Activated naive CD8-positive, alpha-beta T cell treated with anti-CD3 and anti-CD28 coated beads for 36 hours (primary cell): ENCODE results near the gene ASXL1. TPM values are rescaled to one million over a fixed set of nuclear protein-coding genes. Genes with fewer than 3 reads are reported as not detected.

ENCODE experiments used
- DNase-seq: peaks from one replicate; pipeline ENCODE4 v3.0.0; 2021
- H3K27ac Mint-ChIP-seq: one replicate; pipeline ENCODE4 v1.8.0; 2022; ENCODE audit warnings: mild to moderate bottlenecking, moderate library complexity, mixed read lengths
- H3K27me3 Mint-ChIP-seq: one replicate; pipeline ENCODE4 v1.8.0; 2022; ENCODE audit warnings: mild to moderate bottlenecking, mixed read lengths
- H3K36me3 Mint-ChIP-seq: one replicate; pipeline ENCODE4 v1.8.0; 2021; ENCODE audit warnings: mild to moderate bottlenecking, mixed read lengths
- H3K4me1 Mint-ChIP-seq: one replicate; pipeline ENCODE4 v1.8.0; 2021; ENCODE audit warnings: mixed read lengths
- H3K4me3 Mint-ChIP-seq: one replicate; pipeline ENCODE4 v1.8.0; 2022; ENCODE audit warnings: mild to moderate bottlenecking, moderate library complexity, mixed read lengths
- H3K9me3 Mint-ChIP-seq: one replicate; pipeline ENCODE4 v1.8.0; 2022; ENCODE audit warnings: mixed read lengths
- total RNA-seq, 2 experiments: library from RNA; stranded (reverse); gene quantifications; one replicate each; pipeline ENCODE4 v1.2.3, GENCODE V29; 2021

The ASXL1 gene
- total RNA-seq, 2 experiments from 2014 or later, result 97.5 to 100 TPM

GRCh38 chr20:32443386-32443974, 85.3 kb downstream of the ASXL1 start:
- Mint-ChIP-seq H3K27me3 (no peaks in the 10 kb centered on the region), H3K27ac (peak overlapping the region; percentile 73), H3K4me3 (no peak overlapping the region), H3K36me3 (peaks cover 24% of the 10 kb centered on the region), H3K9me3 (no peaks in the 10 kb centered on the region), H3K4me1 (peaks cover 44% of the 10 kb centered on the region)
- no peak for DNase-seq

- no peak for DNase-seq
- no peaks in the 10 kb centered on the region for H3K9me3 Mint-ChIP-seq
- H3K36me3 Mint-ChIP-seq, result peaks cover 17% of the 10 kb centered on the region
- H3K4me3 Mint-ChIP-seq, result no peak overlapping the region
- H3K27ac Mint-ChIP-seq, result peak overlapping the region; percentile 52
- peaks cover 32% of the 10 kb centered on the region for H3K4me1 Mint-ChIP-seq
- H3K27me3 Mint-ChIP-seq, result no peaks in the 10 kb centered on the region
Observed at GRCh38 chr20:32444474-32445220, 86.5 kb downstream of the ASXL1 start.

GRCh38 chr20:32445539-32446273, 87.6 kb downstream of the ASXL1 start:
- Mint-ChIP-seq H3K4me3 (no peak overlapping the region), H3K36me3 (peaks cover 9% of the 10 kb centered on the region), H3K9me3 (no peaks in the 10 kb centered on the region), H3K27ac (peak overlapping the region; percentile 52), H3K27me3 (no peaks in the 10 kb centered on the region), H3K4me1 (peaks cover 28% of the 10 kb centered on the region)
- DNase-seq, result no peak

GRCh38 chr20:32446301-32447100, 88.4 kb downstream of the ASXL1 start:
- no peak overlapping the region for H3K4me3 Mint-ChIP-seq
- DNase-seq, result no peak
- H3K9me3 Mint-ChIP-seq, result no peaks in the 10 kb centered on the region

GRCh38 chr20:32447136-32448027, 89.3 kb downstream of the ASXL1 start:
- Mint-ChIP-seq H3K27ac (no peak overlapping the region), H3K4me3 (no peak overlapping the region), H3K4me1 (peaks cover 27% of the 10 kb centered on the region), H3K9me3 (no peaks in the 10 kb centered on the region), H3K27me3 (no peaks in the 10 kb centered on the region), H3K36me3 (peaks cover 9% of the 10 kb centered on the region)
- no peak for DNase-seq

More at GRCh38 chr20:32446301-32447100, 88.4 kb downstream of the ASXL1 start:
- Mint-ChIP-seq H3K36me3 (peaks cover 9% of the 10 kb centered on the region), H3K27me3 (no peaks in the 10 kb centered on the region), H3K27ac (no peak overlapping the region), H3K4me1 (peaks cover 28% of the 10 kb centered on the region)

- no peak overlapping the region for H3K4me3 Mint-ChIP-seq
- H3K9me3 Mint-ChIP-seq, result no peaks in the 10 kb centered on the region
- DNase-seq, result no peak
- H3K4me1 Mint-ChIP-seq, result peaks cover 24% of the 10 kb centered on the region
- peak overlapping the region; percentile 62 for H3K27ac Mint-ChIP-seq
- peaks cover 13% of the 10 kb centered on the region for H3K36me3 Mint-ChIP-seq
- no peaks in the 10 kb centered on the region for H3K27me3 Mint-ChIP-seq
Observed at GRCh38 chr20:32448306-32449056, 90.3 kb downstream of the ASXL1 start.

GRCh38 chr20:32449057-32449889, 91.1 kb downstream of the ASXL1 start:
- Mint-ChIP-seq H3K4me1 (peaks cover 19% of the 10 kb centered on the region), H3K27me3 (no peaks in the 10 kb centered on the region), H3K4me3 (no peak overlapping the region), H3K36me3 (peaks cover 10% of the 10 kb centered on the region), H3K27ac (peak overlapping the region; percentile 42), H3K9me3 (no peaks in the 10 kb centered on the region)
- DNase-seq, result no peak

GRCh38 chr20:32449890-32450401, 91.8 kb downstream of the ASXL1 start:
- peaks cover 15% of the 10 kb centered on the region for H3K4me1 Mint-ChIP-seq
- peak overlapping the region; percentile 42 for H3K27ac Mint-ChIP-seq
- H3K36me3 Mint-ChIP-seq, result peaks cover 10% of the 10 kb centered on the region

GRCh38 chr20:32450484-32451061, 92.4 kb downstream of the ASXL1 start:
- no peak overlapping the region for H3K4me3 Mint-ChIP-seq
- H3K27me3 Mint-ChIP-seq, result no peaks in the 10 kb centered on the region
- H3K27ac Mint-ChIP-seq, result no peak overlapping the region
- H3K4me1 Mint-ChIP-seq, result peaks cover 9% of the 10 kb centered on the region
- H3K9me3 Mint-ChIP-seq, result no peaks in the 10 kb centered on the region
- no peak for DNase-seq
- peaks cover 4% of the 10 kb centered on the region for H3K36me3 Mint-ChIP-seq

More at GRCh38 chr20:32449890-32450401, 91.8 kb downstream of the ASXL1 start:
- no peak for DNase-seq
- no peaks in the 10 kb centered on the region for H3K27me3 Mint-ChIP-seq
- H3K9me3 Mint-ChIP-seq, result no peaks in the 10 kb centered on the region
- no peak overlapping the region for H3K4me3 Mint-ChIP-seq

GRCh38 chr20:32451340-32451681, 93.2 kb downstream of the ASXL1 start:
- Mint-ChIP-seq H3K4me3 (no peak overlapping the region), H3K4me1 (peaks cover 9% of the 10 kb centered on the region), H3K27ac (peak overlapping the region; percentile 65), H3K27me3 (no peaks in the 10 kb centered on the region), H3K9me3 (no peaks in the 10 kb centered on the region), H3K36me3 (peaks cover 4% of the 10 kb centered on the region)
- DNase-seq, result no peak

GRCh38 chr20:32451682-32452461, 93.7 kb downstream of the ASXL1 start:
- Mint-ChIP-seq H3K36me3 (peaks cover 4% of the 10 kb centered on the region), H3K27me3 (no peaks in the 10 kb centered on the region), H3K9me3 (no peaks in the 10 kb centered on the region), H3K27ac (peak overlapping the region; percentile 76), H3K4me3 (no peak overlapping the region), H3K4me1 (peaks cover 5% of the 10 kb centered on the region)
- no peak for DNase-seq
